Left ventricle myocardium inferior (tissue), 1 donor: ENCODE data around the gene DMAC1. TPM values are rescaled to one million over a fixed set of nuclear protein-coding genes. Genes with fewer than 3 reads are reported as not detected.

Experiments used
- DNase-seq: peaks from one replicate; pipeline ENCODE4 v3.0.0-alpha.2; 2020
- H3K27ac ChIP-seq: fragments of 200-600 bp; replicated peaks from 2 replicates; pipeline ENCODE4 v1.8.0; 2021
- H3K27me3 ChIP-seq: fragments of 200-600 bp; 2 replicates; pipeline ENCODE4 v1.8.0; 2021; ENCODE audit warnings: low read depth
- H3K36me3 ChIP-seq: fragments of 200-600 bp; 2 replicates; pipeline ENCODE4 v1.8.0; 2021
- H3K4me1 ChIP-seq: fragments of 200-600 bp; 2 replicates; pipeline ENCODE4 v1.8.0; 2021
- H3K4me3 ChIP-seq: fragments of 200-600 bp; 2 replicates; pipeline ENCODE4 v1.8.0; 2021; ENCODE audit warnings: mild to moderate bottlenecking, moderate library complexity
- H3K9me3 ChIP-seq: fragments of 200-600 bp; replicated peaks from 2 replicates; pipeline ENCODE4 v1.8.0; 2021
- intact Hi-C: fragments of 100-400 bp; cut with micrococcal nuclease; formaldehyde crosslinking; loops from one replicate; pipeline ENCODE4 v1.11.0; 2022
- total RNA-seq: library from RNA; stranded (reverse); fragmentation: NEBNext Ultra II Directional; extraction: Animal tissue kit (Norgen Biotek cat#: 25700); gene quantifications from one replicate; pipeline ENCODE4 v1.2.1, GENCODE V29; 2021
- TF ChIP-seq, protein P1 (sequence below): fragments of 200-600 bp; IDR thresholded peaks from 2 replicates; pipeline ENCODE4 v1.8.0; 2021; ENCODE audit warnings: antibody characterized with exemption, mild to moderate bottlenecking, borderline replicate concordance
- donor health status: DM: no; HTN: yes; CAD: no; lungs with severe emphysema.

The DMAC1 gene
- total RNA-seq, 1 donor from 2014 or later, result 139 TPM

DNA sequence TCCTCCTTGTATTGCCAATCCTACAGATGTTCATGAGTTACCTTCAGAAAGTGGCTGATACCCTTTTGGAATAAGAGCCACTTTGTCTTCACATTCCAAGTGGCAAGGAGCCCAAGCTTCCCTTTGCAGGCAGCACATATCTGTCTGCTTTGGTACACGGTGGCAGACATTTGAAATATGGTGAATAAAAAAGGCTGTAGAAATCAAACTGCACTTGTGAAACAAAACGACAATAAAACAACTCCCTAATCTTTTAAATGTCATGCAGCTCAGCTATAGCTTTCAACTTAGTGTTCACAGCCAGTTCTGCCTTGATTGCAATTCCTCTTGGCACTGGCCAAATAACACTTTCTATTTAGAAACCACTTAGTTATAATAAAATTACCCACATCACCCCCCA, 35.0 kb upstream of the DMAC1 start:
- H3K4me3 ChIP-seq, result no peak overlapping the region
- intact Hi-C loops, result no loop called here
- no peaks in the 10 kb centered on the region for H3K27me3 ChIP-seq
- no peak for DNase-seq
- no peak overlapping the region for H3K27ac ChIP-seq
- peaks cover 5% of the 10 kb centered on the region for H3K4me1 ChIP-seq
- H3K36me3 ChIP-seq, result no peaks in the 10 kb centered on the region
- TF ChIP-seq, protein P1, sequence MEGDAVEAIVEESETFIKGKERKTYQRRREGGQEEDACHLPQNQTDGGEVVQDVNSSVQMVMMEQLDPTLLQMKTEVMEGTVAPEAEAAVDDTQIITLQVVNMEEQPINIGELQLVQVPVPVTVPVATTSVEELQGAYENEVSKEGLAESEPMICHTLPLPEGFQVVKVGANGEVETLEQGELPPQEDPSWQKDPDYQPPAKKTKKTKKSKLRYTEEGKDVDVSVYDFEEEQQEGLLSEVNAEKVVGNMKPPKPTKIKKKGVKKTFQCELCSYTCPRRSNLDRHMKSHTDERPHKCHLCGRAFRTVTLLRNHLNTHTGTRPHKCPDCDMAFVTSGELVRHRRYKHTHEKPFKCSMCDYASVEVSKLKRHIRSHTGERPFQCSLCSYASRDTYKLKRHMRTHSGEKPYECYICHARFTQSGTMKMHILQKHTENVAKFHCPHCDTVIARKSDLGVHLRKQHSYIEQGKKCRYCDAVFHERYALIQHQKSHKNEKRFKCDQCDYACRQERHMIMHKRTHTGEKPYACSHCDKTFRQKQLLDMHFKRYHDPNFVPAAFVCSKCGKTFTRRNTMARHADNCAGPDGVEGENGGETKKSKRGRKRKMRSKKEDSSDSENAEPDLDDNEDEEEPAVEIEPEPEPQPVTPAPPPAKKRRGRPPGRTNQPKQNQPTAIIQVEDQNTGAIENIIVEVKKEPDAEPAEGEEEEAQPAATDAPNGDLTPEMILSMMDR, result no peak
- peaks cover 7% of the 10 kb centered on the region for H3K9me3 ChIP-seq

DNA sequence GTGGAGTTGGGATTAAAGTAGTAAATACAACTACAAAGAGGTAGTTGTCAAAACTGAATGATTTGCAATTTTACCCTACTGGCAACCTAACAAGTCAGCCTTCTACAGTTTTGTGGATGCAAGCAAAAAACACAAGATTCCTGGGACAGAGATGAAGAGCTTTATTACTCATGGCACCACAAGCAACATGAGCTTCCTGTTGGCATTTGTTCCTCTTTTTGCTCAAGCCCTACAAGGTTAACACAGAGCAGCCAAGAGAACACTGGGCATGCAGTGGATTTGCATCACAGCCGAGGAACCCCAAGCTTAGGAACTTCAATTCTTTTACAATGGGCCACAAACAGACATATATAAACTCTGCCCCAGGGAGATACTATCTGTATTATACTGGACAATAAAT, 28.8 kb upstream of the DMAC1 start:
- intact Hi-C loops, result no loop called here
- H3K9me3 ChIP-seq, result peaks cover 3% of the 10 kb centered on the region
- no peak overlapping the region for H3K27ac ChIP-seq
- TF ChIP-seq, protein P1, result no peak
- no peaks in the 10 kb centered on the region for H3K27me3 ChIP-seq
- no peaks in the 10 kb centered on the region for H3K4me1 ChIP-seq
- DNase-seq, result no peak
- H3K36me3 ChIP-seq, result no peaks in the 10 kb centered on the region
- no peak overlapping the region for H3K4me3 ChIP-seq

DNA sequence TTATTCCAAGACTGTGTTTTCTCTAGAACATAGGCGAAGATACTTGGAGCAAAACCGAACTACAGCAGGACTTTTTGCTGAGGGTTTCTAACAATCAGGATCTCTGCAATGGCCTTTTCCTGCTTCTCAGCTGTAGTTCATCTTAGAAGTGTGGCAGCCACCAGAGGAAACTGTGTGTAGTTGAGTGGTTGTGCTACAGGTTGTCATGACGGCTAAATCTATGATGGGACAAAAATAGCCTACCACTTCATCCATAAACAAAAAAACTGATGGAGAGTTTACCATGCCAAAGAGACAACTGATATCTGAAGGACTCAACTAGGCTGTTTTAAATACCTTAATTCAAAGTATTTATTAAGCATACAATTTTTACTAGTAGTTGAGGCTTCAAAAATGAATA, 28.2 kb upstream of the DMAC1 start:
- H3K27me3 ChIP-seq, result no peaks in the 10 kb centered on the region
- peaks cover 3% of the 10 kb centered on the region for H3K9me3 ChIP-seq
- no peak overlapping the region for H3K27ac ChIP-seq
- no peak overlapping the region for H3K4me3 ChIP-seq
- TF ChIP-seq, protein P1, result no peak
- intact Hi-C loops, result no loop called here
- H3K4me1 ChIP-seq, result no peaks in the 10 kb centered on the region
- no peak for DNase-seq
- no peaks in the 10 kb centered on the region for H3K36me3 ChIP-seq

DNA sequence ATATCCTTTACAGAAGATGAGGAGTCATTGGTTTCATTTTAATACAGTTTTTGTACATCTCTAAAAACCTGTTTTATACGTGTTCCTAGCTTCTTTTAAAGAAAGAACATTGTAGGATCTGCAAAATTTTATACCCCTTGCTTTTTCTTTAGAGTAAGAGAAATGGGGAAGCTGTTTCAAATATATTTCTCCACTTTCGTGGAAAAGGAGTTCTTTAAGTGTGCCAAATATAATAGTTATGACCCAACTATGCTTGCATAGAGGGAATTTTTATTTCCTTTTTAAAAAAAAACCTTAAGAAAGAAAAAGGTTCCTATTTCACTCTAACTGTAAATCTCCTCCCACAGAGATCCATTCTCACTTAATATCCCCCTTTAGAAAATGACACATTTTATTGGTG, 27.5 kb upstream of the DMAC1 start:
- H3K9me3 ChIP-seq, result peaks cover 3% of the 10 kb centered on the region
- H3K4me1 ChIP-seq, result no peaks in the 10 kb centered on the region
- intact Hi-C loops, result no loop called here
- no peak overlapping the region for H3K4me3 ChIP-seq
- no peaks in the 10 kb centered on the region for H3K36me3 ChIP-seq
- TF ChIP-seq, protein P1, result no peak
- no peak overlapping the region for H3K27ac ChIP-seq
- no peak for DNase-seq
- no peaks in the 10 kb centered on the region for H3K27me3 ChIP-seq

DNA sequence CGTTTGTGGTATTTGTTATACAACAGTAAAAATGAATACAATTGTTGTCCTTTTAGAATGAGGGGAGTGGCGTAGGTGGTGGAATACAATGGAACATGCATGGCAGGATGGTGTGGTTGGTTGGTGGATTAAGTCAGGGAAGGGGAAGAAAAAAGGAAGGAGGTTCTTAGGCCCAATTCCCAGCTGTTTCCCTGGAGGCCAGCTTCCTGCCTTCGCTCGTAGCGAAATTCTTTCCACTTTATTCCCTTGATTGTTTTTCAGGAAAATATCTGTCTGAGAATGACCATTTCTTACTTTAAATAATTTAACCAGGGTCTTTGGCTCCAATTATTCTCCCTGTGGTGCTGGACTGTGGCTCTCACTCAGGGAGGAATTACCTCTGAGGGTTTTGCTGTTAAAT, 24.1 kb upstream of the DMAC1 start:
- no peak overlapping the region for H3K27ac ChIP-seq
- no peak overlapping the region for H3K4me3 ChIP-seq
- no peaks in the 10 kb centered on the region for H3K9me3 ChIP-seq
- intact Hi-C loops, result no loop called here
- no peaks in the 10 kb centered on the region for H3K36me3 ChIP-seq
- no peak for DNase-seq
- no peaks in the 10 kb centered on the region for H3K27me3 ChIP-seq
- TF ChIP-seq, protein P1, result no peak
- H3K4me1 ChIP-seq, result no peaks in the 10 kb centered on the region

DNA sequence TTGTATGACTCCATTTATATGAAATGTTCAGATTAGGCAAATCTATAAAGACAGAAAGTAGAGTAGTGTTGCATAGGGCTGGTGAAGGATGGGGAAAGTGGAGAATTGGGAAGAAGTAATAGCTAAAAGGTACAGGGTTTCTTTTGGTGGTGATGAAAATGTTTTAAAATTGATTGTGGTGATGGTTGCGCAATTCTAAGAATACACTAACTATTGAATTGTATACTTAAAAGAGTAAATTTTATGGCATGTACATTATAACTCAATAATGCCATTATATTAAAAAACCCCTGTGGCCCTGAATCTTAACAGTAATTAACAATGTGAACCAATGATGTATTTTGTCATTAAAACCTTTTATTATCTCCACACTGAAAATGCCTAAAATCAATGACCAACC, 20.4 kb upstream of the DMAC1 start:
- intact Hi-C loops, result no loop called here

More for the DNA sequence above, 20.4 kb upstream of the DMAC1 start:
- Histone ChIP-seq H3K27me3 (no peaks in the 10 kb centered on the region), H3K4me1 (no peaks in the 10 kb centered on the region), H3K9me3 (no peaks in the 10 kb centered on the region), H3K36me3 (no peaks in the 10 kb centered on the region), H3K4me3 (no peak overlapping the region), H3K27ac (no peak overlapping the region)
- DNase-seq, result no peak
- TF ChIP-seq, protein P1, result no peak
